GM18951 (cell line): ENCODE results near the gene TEX101.

ENCODE experiments used
- POLR2A ChIP-seq: IDR thresholded peaks from 4 replicates; pipeline ENCODE4 v1.6.1; 2011; ENCODE audit warnings: mild to moderate bottlenecking; ENCODE audit not compliant: insufficient read length, insufficient read depth; ENCODE audit errors: extremely low read depth
- in situ Hi-C: fragments of 300-500 bp; cut with MboI; formaldehyde crosslinking; loops from one replicate; pipeline ENCODE4 v1.12.0; 2022; ENCODE audit warnings: low sequenced_read_pairs, mixed read lengths, inconsistent platforms; ENCODE audit not compliant: unreplicated experiment

The TEX101 gene

GRCh38 chr19:43446746-43447489, 32.2 kb downstream of the TEX101 start:
- TF ChIP-seq POLR2A, result no peak
- in situ Hi-C loops, result loop anchor here (5.0 kb wide), 1 partner anchor 75 kb away; no protein-coding TSS in a partner anchor

GRCh38 chr19:43447655-43448054, 33.0 kb downstream of the TEX101 start:
- TF ChIP-seq POLR2A, result no peak

DNA sequence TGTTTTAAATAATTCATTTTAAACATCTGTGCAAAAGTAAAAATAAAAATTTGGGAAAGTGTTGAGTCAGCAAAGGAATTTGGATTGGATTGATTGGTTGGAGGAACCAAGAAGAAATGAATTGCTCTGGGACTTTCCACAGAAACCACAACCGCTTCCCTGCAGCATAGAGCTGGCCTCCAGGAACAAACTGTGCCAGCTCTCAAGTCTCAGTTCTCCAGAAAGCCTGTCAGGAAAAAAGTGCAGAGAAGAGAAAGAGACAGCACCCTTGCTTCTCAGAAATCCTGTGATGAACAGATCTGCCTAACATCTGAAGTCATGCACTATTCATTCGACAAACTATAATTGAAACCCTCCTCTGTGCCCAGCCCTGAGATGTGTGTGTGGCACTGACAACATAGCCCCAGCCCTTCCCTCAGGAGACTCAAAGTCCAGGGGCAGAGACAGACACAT, 35.9 kb downstream of the TEX101 start:
- in situ Hi-C loops, result no loop called here
- no peak for TF ChIP-seq POLR2A

More at GRCh38 chr19:43447655-43448054, 33.0 kb downstream of the TEX101 start:
- in situ Hi-C loops, result loop anchor here (5.0 kb wide), 1 partner anchor 75 kb away; no protein-coding TSS in a partner anchor

DNA sequence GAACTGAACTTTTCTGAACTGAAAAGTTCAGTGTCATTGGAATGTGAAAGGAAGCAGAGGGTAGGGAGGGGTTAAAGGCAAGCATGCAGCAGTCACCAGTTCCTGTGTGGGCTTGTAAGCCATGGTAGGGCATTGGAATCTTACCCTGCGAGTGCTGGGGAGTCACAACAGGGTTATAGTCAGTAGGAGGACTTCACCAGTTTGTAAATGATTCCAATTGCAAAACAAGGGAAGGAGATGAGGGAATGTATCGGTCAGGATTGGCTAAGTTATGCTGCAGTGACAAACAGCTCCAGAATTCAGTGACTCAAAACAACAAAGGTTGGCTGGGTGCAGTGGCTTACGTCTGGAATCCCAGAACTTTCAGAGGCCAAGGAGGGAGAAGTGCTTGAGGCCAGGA, 37.9 kb downstream of the TEX101 start:
- in situ Hi-C loops, result no loop called here
- TF ChIP-seq POLR2A, result no peak

DNA sequence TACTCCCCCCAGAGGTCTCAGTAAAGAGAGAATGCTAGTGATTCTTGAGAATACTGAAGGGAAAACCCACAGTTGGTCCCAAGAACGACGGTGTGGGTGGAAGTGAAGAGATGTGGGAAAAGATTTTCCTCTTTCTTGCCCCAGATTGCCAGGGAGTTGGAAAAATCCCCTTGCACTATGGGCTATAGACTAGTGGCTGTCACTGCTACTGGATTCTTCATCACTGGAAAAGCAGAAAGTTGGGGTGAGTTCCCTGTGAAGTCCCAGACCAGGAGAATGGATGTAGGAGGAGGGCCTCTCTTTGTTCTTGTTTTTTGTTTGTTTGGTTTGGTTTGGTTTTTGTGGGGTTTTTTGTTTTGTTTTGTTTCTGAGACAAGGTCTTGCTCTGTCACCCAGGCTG, 39.3 kb downstream of the TEX101 start:
- no peak for TF ChIP-seq POLR2A
- in situ Hi-C loops, result no loop called here

- no peak for TF ChIP-seq POLR2A
- in situ Hi-C loops, result no loop called here
Observed at GRCh38 chr19:43455321-43456113, 40.8 kb downstream of the TEX101 start.

- in situ Hi-C loops, result no loop called here
- TF ChIP-seq POLR2A, result no peak
Observed at GRCh38 chr19:43457809-43458208, 43.1 kb downstream of the TEX101 start.

GRCh38 chr19:43460362-43461016, 45.8 kb downstream of the TEX101 start:
- no peak for TF ChIP-seq POLR2A
- in situ Hi-C loops, result no loop called here

- TF ChIP-seq POLR2A, result no peak
- in situ Hi-C loops, result no loop called here
Observed at GRCh38 chr19:43461303-43461702, 46.6 kb downstream of the TEX101 start.

GRCh38 chr19:43462383-43462782, 47.7 kb downstream of the TEX101 start:
- no peak for TF ChIP-seq POLR2A
- in situ Hi-C loops, result no loop called here

DNA sequence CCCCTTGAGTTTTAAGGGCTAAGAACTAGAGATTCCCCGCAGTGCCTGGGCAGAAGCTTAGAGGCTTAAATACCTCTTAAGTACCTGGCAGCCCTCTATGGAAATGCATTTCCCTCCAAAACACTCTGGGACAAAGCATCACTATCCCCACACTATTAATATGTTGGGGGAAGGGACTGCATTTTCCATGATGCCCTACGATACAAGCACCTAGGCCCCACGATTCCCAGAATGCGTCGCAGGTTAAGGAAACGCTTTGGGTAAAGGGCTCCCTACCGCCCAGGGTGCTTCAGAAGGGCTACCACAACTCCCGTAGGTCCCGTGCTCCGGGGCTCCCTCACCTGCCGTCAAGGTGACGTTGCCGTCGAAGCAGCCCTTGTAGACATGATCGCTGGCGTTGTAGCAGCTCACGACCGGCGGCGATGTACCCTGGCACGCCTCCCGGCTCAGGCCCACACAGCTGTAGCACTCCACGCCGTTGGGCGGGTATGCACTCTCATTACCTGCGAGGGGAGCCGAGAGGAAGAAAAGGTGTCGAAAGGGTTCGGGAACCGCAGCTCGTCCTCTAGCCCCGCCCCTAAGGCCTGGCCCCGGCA, 48.2 kb downstream of the TEX101 start:
- in situ Hi-C loops, result no loop called here
- TF ChIP-seq POLR2A, result no peak

- TF ChIP-seq POLR2A, result no peak
- in situ Hi-C loops, result no loop called here
Observed at GRCh38 chr19:43463381-43464133, 48.9 kb downstream of the TEX101 start.
